ENCODE results near the gene SLC5A9.

GRCh38 chr1:48214820-48215219 is 7.7 kb upstream of the SLC5A9 start:
- no peak for TF ChIP-seq POLR2A (IDR thresholded peaks at IDR 0.05)
- TF ChIP-seq, protein P1, sequence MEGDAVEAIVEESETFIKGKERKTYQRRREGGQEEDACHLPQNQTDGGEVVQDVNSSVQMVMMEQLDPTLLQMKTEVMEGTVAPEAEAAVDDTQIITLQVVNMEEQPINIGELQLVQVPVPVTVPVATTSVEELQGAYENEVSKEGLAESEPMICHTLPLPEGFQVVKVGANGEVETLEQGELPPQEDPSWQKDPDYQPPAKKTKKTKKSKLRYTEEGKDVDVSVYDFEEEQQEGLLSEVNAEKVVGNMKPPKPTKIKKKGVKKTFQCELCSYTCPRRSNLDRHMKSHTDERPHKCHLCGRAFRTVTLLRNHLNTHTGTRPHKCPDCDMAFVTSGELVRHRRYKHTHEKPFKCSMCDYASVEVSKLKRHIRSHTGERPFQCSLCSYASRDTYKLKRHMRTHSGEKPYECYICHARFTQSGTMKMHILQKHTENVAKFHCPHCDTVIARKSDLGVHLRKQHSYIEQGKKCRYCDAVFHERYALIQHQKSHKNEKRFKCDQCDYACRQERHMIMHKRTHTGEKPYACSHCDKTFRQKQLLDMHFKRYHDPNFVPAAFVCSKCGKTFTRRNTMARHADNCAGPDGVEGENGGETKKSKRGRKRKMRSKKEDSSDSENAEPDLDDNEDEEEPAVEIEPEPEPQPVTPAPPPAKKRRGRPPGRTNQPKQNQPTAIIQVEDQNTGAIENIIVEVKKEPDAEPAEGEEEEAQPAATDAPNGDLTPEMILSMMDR (IDR thresholded peaks at IDR 0.05), result no peak
